Central memory CD8-positive, alpha-beta T cell (primary cell): ENCODE measurements around the gene CACNG1.
"Not testable (repeated sequence)": the region's sequence is repeated elsewhere in the genome, so short reads cannot be mapped to it uniquely, and the experiment has no call there.

Experiments
- ATAC-seq: fragments of 150-1000 bp; cut with Tn5 transposase; replicated peaks from 2 replicates; pipeline ENCODE4 v1.10.0; 2022; ENCODE audit warnings: mild to moderate bottlenecking, moderate FRiP score, moderate number of reproducible peaks; ENCODE audit not compliant: poor library complexity, severe bottlenecking; ENCODE audit errors: extremely low read depth
- DNase-seq, 2 donors: peaks; one replicate each; pipeline ENCODE4 v3.0.0; 2021; ENCODE audit warnings: low spot score in 2 of 2
- H3K27ac Mint-ChIP-seq: one replicate; pipeline ENCODE4 v1.8.0; 2022; ENCODE audit warnings: low read depth, mild to moderate bottlenecking, moderate library complexity, mixed read lengths
- H3K27me3 Mint-ChIP-seq: one replicate; pipeline ENCODE4 v1.8.0; 2022; ENCODE audit warnings: mixed read lengths
- H3K36me3 Mint-ChIP-seq: one replicate; pipeline ENCODE4 v1.8.0; 2022; ENCODE audit warnings: mild to moderate bottlenecking, moderate library complexity, mixed read lengths; ENCODE audit not compliant: insufficient read depth
- H3K4me1 Mint-ChIP-seq: one replicate; pipeline ENCODE4 v1.8.0; 2022; ENCODE audit warnings: mixed read lengths
- H3K4me3 Mint-ChIP-seq: one replicate; pipeline ENCODE4 v1.8.0; 2022; ENCODE audit warnings: mild to moderate bottlenecking, moderate library complexity, mixed read lengths
- H3K9me3 Mint-ChIP-seq: one replicate; pipeline ENCODE4 v1.8.0; 2022; ENCODE audit warnings: mixed read lengths

The CACNG1 gene

DNA sequence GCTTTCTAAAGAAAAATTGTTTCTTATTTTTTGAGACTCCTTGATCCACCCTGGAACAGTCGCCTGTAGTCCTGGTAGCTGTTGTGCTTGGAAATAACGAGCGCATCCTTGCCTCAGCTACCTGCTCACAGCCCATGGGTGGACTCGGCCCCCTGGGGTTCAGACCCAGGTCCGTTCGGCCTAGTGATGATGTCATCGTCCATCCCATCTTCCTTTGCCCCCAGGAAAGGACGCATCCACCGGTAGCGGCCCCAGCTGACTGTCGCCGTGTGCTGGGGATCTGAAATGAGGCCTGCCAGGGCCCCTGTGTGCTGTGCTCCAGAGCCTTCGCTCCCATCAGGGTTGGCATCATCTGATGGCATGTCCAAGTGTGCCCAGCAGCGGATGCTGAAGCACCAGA is 12.0 kb upstream of the CACNG1 start:
- DNase-seq, result no peak
- Mint-ChIP-seq H3K27ac (no peak overlapping the region), H3K36me3 (no peaks in the 10 kb centered on the region)

DNA sequence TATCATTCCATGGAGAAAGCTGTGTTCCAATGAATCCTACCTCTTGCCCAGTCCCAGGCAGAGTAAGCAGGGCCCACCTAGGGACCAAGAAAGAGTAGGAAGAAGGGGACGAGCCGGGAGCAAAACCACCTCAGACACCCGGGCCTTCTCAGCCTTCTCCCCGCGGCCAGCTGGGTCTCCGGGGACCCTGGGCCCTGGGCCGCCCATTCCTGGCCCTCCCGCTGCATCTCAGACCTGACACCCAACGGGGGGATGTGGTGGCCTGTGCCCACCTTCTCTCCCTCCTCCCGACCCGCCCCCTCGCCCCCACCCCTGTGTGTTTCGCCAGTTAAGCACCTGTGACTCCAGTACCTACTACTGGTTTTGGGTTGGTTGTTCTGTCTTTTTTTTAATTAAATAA is 11.4 kb upstream of the CACNG1 start:
- DNase-seq (no peak), ATAC-seq (no peak)
- H3K36me3 Mint-ChIP-seq, result no peaks in the 10 kb centered on the region
- H3K9me3 Mint-ChIP-seq, result no peaks in the 10 kb centered on the region
- H3K4me3 Mint-ChIP-seq, result no peak overlapping the region
- no peaks in the 10 kb centered on the region for H3K4me1 Mint-ChIP-seq
- peaks cover 35% of the 10 kb centered on the region for H3K27me3 Mint-ChIP-seq
- H3K27ac Mint-ChIP-seq, result no peak overlapping the region

More for the DNA sequence above, 12.0 kb upstream of the CACNG1 start:
- Mint-ChIP-seq H3K27me3 (peaks cover 30% of the 10 kb centered on the region), H3K4me1 (no peaks in the 10 kb centered on the region), H3K9me3 (no peaks in the 10 kb centered on the region), H3K4me3 (no peak overlapping the region)
- no peak for ATAC-seq

DNA sequence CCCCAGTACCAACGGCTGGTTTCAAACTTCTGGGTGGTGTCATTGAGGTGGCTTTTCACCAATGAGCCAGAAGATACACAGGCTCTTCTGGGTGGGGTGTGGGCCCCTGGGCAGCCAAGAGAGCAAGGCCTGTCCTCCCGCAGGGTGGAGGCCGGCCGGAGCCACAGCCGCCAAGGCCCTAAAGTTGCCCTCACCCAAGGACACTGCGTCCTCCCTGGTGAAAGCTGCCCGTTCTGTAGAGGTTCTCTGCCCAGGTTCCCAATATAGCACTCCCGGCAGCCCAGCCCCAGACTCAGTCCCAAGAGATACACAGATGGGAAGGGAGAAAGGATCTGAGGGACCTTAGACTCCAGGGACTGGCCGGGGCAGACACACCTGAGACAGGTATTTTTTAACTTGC is 10.7 kb upstream of the CACNG1 start:
- Mint-ChIP-seq H3K4me3 (no peak overlapping the region), H3K36me3 (no peaks in the 10 kb centered on the region), H3K9me3 (no peaks in the 10 kb centered on the region), H3K27me3 (peaks cover 35% of the 10 kb centered on the region), H3K27ac (no peak overlapping the region), H3K4me1 (no peaks in the 10 kb centered on the region)
- ATAC-seq (no peak), DNase-seq (no peak)

DNA sequence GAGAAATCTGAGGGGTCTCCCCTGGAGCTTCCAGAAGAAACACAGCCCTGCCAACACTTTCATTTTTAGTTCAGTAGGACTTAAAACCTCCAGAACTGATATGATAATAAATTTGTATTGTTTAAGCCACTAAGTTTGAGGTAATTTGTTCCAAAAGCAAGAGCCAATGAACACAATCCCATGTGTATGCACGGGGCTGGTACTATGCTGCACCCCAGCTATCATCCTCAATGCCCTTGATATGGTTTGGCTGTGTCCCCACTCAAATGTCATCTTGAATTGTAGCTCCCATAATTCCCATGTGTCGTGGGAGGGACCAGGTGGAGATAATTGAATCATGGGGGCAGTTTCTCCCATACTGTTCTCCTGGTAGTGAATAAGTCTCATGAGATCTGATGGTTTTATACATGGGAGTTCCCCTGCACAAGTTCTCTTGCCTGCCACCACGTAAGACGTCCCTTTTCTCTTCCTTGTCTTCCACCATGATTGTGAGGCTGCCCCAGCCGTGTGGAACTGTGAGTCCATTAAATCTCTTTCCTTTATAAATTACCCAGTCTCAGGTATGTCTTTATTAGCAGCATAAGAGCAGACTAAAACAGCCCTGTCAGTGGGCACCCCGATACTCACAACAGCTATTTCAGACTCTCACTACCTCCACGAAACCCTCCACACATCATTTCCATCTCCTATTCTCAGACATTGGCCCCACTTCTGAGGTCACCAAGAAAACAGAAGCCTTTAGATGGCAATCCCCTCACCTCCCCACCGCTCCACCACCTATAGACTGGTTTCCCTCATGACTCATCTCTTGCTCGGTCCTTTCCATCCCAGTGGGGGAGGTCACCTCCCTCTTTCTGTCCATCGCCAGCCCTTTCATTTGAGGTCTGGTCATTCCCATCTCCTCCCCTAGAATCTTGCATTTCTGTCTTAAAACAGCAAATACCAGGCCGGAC is 8.9 kb upstream of the CACNG1 start:
- H3K4me3 Mint-ChIP-seq, result no peak overlapping the region
- DNase-seq (no peak), ATAC-seq (no peak)
- no peaks in the 10 kb centered on the region for H3K36me3 Mint-ChIP-seq
- H3K27me3 Mint-ChIP-seq, result peaks cover 35% of the 10 kb centered on the region
- H3K9me3 Mint-ChIP-seq, result no peaks in the 10 kb centered on the region
- no peaks in the 10 kb centered on the region for H3K4me1 Mint-ChIP-seq
- no peak overlapping the region for H3K27ac Mint-ChIP-seq

DNA sequence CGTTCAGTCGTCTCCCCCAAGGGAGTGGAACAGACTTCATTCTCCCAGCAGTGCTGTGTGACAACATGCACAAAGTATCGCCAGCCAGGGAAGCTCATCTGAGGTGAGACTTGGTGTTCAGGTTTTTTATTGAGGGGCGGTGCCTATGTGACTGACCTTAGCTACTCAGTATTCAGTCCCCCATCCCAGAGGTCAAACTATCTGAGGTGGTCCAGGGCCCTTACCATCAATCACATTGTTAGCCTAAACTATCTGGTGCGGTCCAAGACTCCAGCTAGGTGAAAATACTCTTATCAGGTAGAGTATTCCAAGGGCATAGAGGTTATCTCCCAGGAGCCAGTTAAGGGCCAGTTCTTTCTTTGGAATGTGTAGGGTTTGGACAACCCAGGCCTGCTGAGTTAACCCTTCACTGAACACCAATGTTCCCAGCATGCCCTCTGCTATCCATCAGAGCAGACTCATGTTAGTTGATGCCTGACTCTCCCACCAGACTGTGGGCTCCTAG is 5.4 kb upstream of the CACNG1 start:
- no peaks in the 10 kb centered on the region for H3K36me3 Mint-ChIP-seq
- DNase-seq, result no peak
- no peak overlapping the region for H3K4me3 Mint-ChIP-seq
- ATAC-seq, result no peak
- no peak overlapping the region for H3K27ac Mint-ChIP-seq
- peaks cover 35% of the 10 kb centered on the region for H3K27me3 Mint-ChIP-seq
- H3K9me3 Mint-ChIP-seq, result no peaks in the 10 kb centered on the region
- no peaks in the 10 kb centered on the region for H3K4me1 Mint-ChIP-seq

DNA sequence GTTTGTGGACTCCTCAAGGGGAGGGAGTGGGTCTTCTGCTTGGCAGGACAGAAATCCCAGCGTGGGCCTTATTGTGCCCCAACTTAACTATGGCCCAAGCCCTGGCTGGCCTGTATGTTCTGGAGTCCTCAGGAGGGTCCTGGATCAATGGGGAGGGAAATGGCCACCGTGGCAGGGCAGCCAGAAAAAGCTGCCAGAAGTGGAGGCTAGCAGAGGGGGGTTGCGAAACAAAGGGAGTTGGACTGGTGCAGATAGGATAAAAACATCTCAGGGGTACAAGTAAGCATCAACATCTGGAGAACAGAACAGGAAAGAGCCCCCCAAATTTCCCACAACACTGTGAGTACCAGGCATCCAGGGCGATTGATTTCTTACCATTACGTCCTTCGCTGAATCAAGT is 3.7 kb upstream of the CACNG1 start:
- no peaks in the 10 kb centered on the region for H3K9me3 Mint-ChIP-seq
- no peak overlapping the region for H3K27ac Mint-ChIP-seq
- ATAC-seq (no peak), DNase-seq (no peak)
- H3K4me1 Mint-ChIP-seq, result no peaks in the 10 kb centered on the region
- no peak overlapping the region for H3K4me3 Mint-ChIP-seq
- H3K36me3 Mint-ChIP-seq, result no peaks in the 10 kb centered on the region
- H3K27me3 Mint-ChIP-seq, result peaks cover 22% of the 10 kb centered on the region

DNA sequence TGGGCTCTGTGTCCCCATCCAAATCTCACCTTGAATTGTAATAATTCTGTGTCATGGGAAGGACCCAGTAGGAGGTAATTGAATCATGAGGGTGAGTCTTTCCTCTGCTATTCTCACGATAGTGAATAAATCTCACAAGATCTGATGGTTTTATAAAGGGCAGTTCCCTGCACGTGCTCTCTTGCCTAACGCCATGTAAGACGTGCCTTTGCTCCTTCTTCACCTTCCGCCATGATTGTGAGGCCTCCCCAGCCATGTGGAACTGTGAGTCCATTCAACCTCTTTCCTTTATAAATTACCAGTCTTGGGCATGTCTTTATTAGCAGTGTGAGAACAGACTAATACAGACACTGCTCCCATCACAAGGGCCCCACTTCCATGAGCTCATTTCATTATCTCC is 3.2 kb upstream of the CACNG1 start:
- H3K27ac Mint-ChIP-seq, ATAC-seq, H3K36me3 Mint-ChIP-seq, DNase-seq, H3K4me3 Mint-ChIP-seq, H3K4me1 Mint-ChIP-seq, H3K9me3 Mint-ChIP-seq: not testable (repeated sequence)
- peaks cover 22% of the 10 kb centered on the region for H3K27me3 Mint-ChIP-seq

DNA sequence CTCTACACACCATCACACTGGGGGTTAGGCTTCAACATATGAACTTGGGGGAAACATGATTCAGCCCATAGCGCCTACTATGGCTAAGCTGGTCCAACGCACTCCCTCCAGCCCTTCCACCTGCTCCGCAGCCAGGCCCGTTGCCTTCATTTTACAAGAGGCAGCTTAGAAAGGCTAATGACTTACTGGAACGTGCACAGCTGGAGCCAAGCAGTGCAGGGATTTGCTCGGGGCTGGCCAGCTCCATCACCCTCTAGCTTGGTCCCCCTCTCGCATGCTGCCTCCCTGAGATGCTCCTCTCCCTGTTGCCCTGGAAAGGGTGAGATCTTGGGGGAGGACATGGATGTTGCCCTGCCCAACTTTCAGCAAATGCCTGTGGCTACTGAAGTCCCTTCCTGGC is 2.8 kb upstream of the CACNG1 start:
- no peaks in the 10 kb centered on the region for H3K36me3 Mint-ChIP-seq
- H3K9me3 Mint-ChIP-seq, result no peaks in the 10 kb centered on the region
- no peak for ATAC-seq
- no peak overlapping the region for H3K4me3 Mint-ChIP-seq
- H3K27ac Mint-ChIP-seq, result no peak overlapping the region
- peaks cover 22% of the 10 kb centered on the region for H3K27me3 Mint-ChIP-seq
- no peaks in the 10 kb centered on the region for H3K4me1 Mint-ChIP-seq
- no peak for DNase-seq

DNA sequence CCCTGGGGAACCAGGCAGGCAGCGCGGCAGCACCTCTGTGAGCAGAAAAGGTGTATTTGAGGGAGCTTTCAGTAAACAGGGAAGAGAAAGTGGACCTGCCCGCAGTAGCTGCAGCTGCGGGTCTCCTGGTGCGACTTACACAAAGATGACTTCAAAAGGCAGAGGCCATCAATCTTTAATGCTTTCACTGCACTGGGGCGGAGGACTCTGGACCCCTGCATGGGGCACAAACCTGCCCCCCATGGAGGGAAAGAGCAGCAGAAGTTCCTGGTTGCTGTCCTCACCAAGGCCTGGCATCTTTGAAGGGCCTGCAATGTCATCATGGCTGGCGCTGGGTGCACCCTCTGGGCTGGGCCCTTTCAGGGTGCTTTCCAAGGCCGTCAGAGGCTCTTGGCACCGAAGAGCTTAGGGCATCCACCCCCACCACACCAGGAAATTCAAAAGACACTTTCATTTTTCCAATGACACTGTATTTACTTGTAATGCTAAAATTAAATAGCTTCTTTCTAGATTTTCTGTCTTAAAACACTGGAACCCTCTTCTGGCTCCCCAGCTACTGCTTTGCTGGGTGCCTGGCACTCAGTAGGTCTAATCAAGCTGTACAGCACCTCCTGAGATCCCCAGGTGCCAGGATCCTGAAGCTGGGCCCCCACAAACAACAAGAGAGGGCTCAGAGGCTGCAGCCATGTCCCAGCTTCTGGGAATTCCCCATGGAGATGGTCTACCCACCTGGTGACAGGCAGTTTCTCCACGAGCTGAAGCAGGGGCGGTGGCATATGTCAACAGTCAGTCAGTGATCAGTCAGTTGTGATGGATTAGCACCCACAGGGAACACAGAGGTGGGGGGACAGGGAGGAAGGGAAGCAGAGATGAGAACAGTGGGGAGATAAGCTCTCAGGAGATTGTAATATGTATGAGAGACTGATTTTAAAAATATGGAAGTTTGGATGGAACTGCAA is 2.1 kb upstream of the CACNG1 start:
- DNase-seq (no peak), ATAC-seq (no peak)
- H3K9me3 Mint-ChIP-seq, result no peaks in the 10 kb centered on the region
- no peaks in the 10 kb centered on the region for H3K36me3 Mint-ChIP-seq
- H3K4me1 Mint-ChIP-seq, result no peaks in the 10 kb centered on the region
- peaks cover 19% of the 10 kb centered on the region for H3K27me3 Mint-ChIP-seq
- no peak overlapping the region for H3K4me3 Mint-ChIP-seq
- no peak overlapping the region for H3K27ac Mint-ChIP-seq

DNA sequence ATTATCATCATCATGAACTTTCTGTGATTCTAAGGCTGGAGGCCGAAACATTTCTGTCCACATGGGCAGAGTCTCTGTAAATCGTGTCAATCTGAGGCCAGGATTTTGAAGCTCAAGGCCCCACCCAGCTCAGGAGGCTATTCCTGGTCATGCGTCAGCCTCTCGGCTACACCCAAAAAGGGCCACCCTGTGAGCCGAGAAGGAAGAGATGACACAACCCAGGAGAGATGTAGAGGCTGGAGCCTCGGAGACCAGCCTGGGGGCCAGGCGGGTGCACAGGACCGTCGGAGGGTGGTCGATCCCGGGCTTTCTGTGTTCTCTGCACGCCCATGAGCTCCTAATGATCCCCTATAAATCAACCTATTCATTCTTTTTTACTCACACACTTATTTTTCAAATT is 1.1 kb upstream of the CACNG1 start:
- Mint-ChIP-seq H3K4me3 (no peak overlapping the region), H3K27me3 (peaks cover 13% of the 10 kb centered on the region)

DNA sequence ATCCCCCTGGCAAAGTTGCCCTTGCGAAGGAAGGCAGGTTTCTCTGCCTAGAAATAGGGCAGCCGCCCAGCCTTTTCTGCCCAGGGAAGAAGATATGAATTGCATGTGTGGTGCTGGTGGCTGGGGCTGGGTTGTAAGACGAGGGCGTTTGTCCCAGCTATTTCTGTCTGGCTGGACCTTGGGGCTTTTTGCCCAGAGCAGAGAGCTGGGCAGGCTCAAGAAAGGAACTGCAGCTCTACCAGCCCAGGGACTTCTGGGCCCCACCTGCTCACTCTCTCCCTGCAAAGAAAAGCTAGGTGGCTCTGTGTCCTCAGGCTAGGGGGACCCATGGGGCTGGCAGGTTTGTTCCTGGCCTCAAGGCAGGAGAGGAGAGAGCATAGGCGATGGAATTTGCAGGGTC is 586 bp downstream of the CACNG1 start:
- DNase-seq (no peak), ATAC-seq (no peak)
- Mint-ChIP-seq H3K4me3 (no peak overlapping the region), H3K9me3 (peaks cover 13% of the 10 kb centered on the region), H3K27me3 (peaks cover 13% of the 10 kb centered on the region), H3K4me1 (no peaks in the 10 kb centered on the region), H3K36me3 (no peaks in the 10 kb centered on the region), H3K27ac (no peak overlapping the region)

More for the DNA sequence above, 1.1 kb upstream of the CACNG1 start:
- Mint-ChIP-seq H3K27ac (no peak overlapping the region), H3K9me3 (no peaks in the 10 kb centered on the region), H3K36me3 (no peaks in the 10 kb centered on the region), H3K4me1 (no peaks in the 10 kb centered on the region)
- no peak for DNase-seq
- no peak for ATAC-seq

DNA sequence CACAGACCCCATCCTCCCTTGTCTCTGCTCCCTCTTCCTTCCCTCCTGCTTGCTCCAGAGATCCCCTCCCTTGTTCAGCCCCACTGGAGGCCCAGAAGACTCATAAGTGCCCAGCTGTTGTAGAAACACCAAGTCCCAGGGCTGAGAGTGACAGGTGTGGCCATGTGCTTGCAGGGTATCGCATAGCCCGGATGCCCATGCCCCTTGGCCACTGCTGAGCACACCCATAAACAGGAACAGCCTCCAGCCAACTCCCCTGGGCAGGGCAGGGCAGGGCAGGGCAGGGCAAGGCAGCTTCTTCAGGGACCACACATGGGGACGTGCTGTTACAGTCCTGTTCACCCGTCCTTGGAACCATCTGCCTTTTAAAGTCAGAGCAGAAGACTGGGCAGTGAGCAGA is 2.0 kb downstream of the CACNG1 start:
- no peaks in the 10 kb centered on the region for H3K36me3 Mint-ChIP-seq
- no peak for DNase-seq

More for the DNA sequence above, 2.0 kb downstream of the CACNG1 start:
- H3K27me3 Mint-ChIP-seq, result peaks cover 13% of the 10 kb centered on the region
- H3K4me3 Mint-ChIP-seq, result no peak overlapping the region
- no peak for ATAC-seq
- H3K9me3 Mint-ChIP-seq, result peaks cover 13% of the 10 kb centered on the region
- no peak overlapping the region for H3K27ac Mint-ChIP-seq
- no peaks in the 10 kb centered on the region for H3K4me1 Mint-ChIP-seq
